DMS153 treated with DMSO at 0.1 percent for 48 hours (cell line): ENCODE data around the gene GATAD2A.

Experiments used
- DNase-seq: peaks from one replicate; lab custom pipeline; 2025; ENCODE audit not compliant: unreplicated experiment; lab: John Stamatoyannopoulos, UW

Gene GATAD2A

DNA sequence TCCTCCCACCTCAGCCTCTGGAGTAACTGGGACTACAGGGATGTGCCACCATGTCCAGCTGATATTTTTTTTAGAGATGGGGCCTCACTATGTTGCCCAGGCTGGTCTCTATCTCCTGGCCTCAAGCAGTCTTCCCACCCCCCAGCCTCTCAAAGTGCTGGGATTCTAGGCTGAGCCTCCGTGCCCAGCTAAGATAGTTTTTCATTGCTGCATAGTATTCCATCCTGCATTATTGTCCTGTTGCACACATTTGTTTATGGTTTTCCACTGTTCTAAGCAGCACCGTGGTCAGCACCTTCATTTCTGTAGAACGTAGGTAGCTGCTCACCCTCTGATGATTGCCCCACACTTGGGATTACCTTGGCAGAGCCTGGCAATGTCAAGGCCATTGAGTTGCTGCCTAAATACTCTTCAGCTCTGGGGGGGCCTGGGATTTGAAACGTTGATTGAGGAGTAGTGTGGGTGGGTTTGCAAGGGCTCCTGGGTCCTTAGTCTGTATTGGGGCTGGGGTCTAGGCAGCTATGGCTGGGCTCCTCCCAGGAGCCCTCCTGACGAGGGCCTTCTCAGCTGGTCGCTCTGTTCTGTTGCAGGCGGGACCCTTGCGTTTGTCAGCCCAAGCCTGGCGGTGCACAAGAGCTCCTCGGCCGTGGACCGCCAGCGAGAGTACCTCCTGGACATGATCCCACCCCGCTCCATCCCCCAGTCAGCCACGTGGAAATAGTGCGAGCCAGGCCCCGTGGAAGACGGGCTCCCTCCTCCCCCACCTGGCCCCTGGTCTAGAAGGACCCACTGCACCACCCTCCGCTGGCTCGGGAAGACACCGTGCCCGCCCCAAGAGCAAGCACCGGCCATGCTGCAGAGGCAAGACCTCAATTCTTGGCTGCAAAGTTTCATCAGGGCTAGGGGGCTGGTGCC, 99.5 kb downstream of the GATAD2A start:
- no peak for DNase-seq

- no peak for DNase-seq
Measured at GRCh38 chr19:19505669-19506326, 100.3 kb downstream of the GATAD2A start.

- DNase-seq = no peak
Measured at GRCh38 chr19:19506592-19506991, 101.1 kb downstream of the GATAD2A start.

DNA sequence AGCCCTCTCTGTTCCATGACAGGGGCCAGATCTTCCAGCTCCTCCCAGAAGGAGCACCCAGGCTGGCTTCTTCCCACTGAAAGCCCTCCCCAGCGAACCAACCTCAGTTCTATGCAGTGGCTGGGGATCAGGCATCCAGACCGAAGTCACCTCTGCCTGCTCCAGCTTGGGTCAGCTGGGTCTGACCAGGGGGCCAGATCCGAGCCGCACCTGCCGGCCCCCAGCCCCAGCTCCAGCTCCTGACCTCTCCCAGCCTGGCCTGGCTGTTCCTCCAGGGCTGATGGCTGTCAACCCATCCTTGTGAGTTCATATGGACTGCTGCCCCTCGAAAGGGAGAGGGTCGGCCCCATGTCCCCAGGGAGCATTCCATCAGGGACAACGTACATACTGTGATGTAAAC, 101.9 kb downstream of the GATAD2A start:
- DNase-seq = no peak

- no peak for DNase-seq
Measured at GRCh38 chr19:19508217-19508616, 102.7 kb downstream of the GATAD2A start.

DNA sequence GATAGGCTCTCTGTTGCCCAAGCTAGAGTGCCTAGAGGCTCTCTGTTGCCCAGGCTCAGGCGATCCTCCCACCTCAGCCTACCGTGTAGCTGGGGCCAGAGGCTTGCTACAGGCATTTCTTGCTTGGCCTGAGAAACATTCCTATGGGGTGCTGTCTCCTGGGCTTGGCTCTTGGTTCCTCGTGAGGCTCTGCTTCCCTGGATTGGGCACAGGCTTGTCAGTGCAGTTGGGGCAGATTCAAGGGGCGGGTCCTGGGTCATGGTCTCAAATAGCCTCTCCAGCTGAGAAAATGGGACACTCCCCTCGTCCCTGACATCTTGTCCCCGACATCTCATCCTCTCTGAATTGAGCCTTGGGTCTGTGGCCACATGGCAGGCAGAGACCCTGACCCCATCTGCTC, 105.0 kb downstream of the GATAD2A start:
- DNase-seq = no peak

DNA sequence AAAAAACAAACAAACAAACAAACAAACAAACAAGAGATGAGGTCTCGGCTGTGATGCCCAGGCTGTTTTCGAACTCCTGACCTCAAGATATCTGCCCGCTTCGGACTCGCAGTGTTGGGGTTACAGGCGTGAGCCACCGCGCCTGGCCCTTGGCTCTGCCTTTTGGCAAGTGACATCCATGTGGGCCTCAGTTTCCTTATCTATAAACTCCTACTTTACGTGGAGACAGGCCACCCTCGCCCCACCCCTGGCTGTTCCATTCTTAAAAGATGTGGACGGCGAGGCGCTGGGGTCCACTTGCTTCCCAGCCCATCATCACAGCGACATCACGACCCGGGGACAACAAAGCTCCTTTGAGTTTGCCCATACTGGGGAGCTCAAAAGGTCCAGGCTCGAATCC, 108.2 kb downstream of the GATAD2A start:
- DNase-seq = no peak

DNA sequence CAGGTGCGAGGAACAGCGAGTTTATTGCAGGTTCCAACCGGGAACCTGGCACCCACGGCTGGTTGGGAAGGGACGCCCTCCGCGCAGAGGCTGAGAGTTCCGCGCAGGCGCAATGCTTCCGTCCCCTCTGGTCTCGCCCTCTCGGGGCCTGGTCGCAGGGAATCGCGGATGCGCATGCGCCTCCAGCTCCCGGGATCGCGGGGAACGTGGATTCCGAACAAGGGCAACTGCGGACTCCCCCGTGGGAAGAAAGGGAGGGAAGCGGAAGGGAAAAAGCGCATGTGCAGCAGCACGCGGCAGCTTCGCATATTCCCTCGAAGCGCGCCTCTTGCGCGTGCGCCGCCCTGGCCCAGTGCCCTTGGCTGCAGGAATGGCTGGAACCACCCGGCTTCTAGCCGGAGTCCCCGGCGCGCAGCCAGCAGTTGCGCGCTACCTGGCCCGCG, 108.8 kb downstream of the GATAD2A start:
- no peak for DNase-seq

DNA sequence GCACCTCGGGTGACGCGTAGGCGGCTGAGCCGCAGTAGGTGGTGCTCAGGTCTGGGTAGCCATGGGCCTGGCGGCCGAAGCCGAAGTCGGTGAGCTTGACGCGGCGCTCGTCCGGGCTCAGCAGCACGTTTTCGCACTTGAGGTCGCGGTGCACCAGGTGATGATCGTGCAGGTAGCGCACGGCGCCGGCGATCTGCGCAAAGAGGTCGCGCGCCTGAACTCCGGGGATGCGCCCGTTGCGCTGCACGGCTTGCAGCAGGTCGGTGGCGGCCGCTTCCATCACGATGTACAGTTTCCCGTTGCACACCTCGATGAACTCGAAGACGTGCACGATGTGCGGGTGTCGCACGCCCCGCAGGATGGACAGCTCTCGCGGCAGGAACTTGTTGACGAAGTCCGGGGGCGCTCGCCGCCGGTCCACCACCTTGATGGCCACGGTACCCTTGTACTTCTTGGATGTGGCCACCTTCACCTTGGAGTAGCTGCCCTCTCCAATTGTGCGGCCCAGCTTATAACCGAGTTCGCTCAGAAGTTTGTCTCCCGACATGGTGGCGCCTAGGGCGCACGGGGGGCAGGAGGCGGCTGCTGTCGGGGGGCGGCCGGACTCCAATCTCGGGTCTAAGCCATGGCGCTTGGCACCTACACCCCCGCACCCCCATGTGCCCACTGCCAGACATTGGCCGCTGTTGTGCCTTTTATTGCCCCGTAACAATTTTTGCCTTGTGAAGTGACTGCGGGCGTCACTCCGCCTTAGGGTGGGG, 109.6 kb downstream of the GATAD2A start, which contains the start of gene TSSK6:
TSS of gene TSSK6 (minus strand) at position 668 of the 761 bp plus-strand sequence. CDS start at position 547, 121 bp downstream.
- no peak for DNase-seq

DNA sequence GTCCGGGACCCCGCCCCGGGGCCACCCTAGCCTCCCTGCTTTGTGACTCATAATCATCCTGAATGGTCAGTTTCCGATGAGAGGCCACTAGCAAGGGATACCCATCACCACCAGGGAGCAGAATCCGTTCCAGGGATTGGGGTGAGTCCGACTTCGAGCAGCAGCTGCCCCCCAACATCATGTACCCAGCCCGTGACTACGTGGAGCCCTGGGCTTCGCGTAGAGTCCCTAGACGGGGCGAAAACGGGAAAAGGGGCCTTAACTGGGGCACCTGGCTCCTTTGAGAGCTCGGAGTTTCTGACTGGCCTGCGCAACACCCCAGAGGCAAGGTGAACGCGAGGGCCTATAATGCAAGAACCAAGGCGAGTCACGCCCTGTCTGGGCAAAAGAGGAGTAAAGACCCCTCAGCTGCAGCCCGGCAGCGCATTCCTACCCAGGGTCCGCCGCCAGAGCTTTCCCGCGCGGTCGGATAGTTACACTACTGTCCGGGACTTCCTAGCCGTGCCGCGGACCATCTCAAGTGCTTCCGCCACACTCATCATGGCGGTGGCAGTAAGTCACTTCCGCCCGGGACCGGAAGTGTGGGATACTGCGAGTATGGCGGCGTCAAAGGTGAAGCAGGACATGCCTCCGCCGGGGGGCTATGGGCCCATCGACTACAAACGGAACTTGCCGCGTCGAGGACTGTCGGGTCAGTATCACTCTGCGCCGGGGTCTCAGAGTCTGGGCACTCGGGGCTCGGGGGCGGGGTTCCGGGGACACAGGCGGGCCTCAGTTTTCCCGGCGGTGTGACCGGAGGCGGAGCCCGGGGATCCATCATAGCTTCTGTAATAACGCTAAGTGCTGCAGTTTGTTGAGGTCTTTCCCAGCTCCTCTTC, 110.4 kb downstream of the GATAD2A start, which contains the start of gene NDUFA13:
TSS of gene NDUFA13 (plus strand) at position 584 of the 878 bp plus-strand sequence. CDS start at position 598, 14 bp downstream.
- peak; percentile 76 for DNase-seq

DNA sequence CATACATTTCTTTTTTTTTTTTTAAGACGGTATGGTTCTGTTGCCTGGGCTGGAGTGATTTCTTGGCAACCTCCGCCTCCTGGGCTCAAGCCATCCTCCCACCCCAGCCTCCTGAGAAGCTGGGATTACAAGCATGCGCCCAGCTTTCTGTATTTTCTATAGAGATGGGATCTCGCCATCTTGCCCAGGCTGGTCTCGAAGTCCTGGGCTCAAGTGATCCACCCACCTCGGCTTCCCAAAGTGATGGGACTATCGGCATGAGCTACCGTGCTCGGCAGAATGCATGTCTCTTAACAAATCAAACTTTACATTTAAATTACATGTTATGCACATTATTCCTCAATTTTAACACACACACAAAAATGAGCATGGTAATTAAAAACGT, 111.8 kb downstream of the GATAD2A start:
- no peak for DNase-seq

GRCh38 chr19:19520989-19521388, 115.5 kb downstream of the GATAD2A start:
- DNase-seq = no peak

DNA sequence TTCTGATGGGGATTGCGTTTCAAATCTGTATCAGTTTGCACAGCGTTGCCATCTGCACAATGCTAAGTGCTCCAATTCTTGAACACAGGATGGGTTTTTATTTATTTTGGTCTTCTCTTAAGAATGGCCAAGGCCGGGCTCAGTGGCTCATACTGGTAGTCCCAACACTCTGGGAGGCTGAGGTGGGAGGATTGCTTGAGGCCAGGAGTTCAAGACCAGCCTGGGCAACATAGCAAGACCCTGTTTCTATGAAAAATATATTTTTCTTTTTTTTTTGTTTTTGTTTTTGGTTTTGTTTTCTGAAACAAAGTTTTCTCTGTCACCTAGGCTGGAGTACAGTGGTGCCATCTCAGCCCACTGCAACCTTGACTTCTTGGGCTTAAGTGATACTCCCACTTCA, 117.7 kb downstream of the GATAD2A start:
- no peak for DNase-seq

- no peak for DNase-seq
Measured at GRCh38 chr19:19524053-19524452, 118.6 kb downstream of the GATAD2A start.

DNA sequence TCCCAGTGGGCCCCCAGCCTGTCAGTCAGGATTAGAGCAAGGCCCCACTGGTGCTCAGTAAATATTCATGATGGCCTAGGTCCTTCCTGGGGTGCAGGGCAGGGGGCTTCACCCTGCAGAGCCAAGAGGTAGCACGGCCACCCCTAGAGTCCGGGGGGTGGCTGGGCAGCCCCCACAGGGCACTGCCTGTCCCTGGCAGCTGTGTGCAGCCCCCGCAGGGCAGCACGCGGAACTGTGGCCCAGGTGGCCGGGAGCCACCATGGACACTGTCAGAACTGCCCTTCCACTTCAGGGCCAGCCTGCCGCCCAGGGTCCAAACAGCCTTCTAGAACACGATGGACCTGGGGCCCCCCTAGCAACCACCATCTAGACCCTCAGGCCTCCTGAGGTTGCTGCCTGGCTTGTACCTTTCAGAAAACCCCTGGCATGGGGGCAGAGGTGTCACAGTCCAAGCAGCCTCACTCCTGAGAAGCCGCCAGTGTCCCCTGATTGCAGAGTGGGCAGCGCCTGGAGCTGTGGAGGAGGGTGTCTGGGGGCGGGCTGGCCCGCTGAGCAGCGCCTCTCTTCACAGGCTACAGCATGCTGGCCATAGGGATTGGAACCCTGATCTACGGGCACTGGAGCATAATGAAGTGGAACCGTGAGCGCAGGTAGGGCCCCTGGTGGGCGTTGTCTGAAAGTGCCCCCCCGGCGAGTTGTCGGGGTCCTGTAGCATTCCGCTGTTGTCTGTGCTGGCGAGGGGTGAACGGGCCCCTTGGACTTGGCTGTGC, 120.3 kb downstream of the GATAD2A start:
- DNase-seq = no peak

DNA sequence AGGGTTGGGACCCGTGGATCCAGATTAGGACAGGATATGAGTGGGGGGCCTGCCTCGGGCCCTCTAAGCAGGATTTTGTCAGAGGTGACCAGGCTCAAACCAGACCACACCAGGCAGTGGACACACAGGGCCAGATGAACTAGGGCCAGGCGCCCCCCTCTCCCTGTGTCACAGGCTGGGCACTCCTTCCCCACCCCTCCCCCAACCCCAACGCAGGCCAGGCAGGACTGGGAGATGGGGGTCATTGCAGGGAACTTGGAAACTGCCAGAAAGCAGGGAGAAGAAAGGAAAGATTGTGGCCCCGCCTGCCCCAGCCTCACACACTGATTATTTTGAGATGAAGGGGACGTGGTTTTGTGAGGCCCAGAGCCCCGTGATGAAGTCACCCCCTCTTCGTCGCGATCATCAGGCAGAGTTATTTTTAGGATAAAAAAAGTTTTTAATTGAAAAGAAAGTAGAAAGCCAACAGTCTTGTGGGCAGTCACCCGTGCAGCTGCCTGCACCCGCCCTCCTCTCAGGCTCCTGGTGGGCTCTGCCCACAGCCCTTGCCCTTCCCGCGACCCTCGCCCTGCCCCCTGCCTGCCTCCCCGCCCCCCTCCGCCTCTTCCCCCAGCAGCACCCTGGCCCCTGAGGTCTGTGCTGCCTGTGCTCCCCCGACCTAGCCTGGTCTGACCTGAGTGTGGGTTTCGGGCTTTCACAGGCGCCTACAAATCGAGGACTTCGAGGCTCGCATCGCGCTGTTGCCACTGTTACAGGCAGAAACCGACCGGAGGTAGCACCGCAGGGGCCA, 121.3 kb downstream of the GATAD2A start:
- DNase-seq = no peak

- no peak for DNase-seq
Measured at GRCh38 chr19:19527371-19527656, 121.8 kb downstream of the GATAD2A start.

DNA sequence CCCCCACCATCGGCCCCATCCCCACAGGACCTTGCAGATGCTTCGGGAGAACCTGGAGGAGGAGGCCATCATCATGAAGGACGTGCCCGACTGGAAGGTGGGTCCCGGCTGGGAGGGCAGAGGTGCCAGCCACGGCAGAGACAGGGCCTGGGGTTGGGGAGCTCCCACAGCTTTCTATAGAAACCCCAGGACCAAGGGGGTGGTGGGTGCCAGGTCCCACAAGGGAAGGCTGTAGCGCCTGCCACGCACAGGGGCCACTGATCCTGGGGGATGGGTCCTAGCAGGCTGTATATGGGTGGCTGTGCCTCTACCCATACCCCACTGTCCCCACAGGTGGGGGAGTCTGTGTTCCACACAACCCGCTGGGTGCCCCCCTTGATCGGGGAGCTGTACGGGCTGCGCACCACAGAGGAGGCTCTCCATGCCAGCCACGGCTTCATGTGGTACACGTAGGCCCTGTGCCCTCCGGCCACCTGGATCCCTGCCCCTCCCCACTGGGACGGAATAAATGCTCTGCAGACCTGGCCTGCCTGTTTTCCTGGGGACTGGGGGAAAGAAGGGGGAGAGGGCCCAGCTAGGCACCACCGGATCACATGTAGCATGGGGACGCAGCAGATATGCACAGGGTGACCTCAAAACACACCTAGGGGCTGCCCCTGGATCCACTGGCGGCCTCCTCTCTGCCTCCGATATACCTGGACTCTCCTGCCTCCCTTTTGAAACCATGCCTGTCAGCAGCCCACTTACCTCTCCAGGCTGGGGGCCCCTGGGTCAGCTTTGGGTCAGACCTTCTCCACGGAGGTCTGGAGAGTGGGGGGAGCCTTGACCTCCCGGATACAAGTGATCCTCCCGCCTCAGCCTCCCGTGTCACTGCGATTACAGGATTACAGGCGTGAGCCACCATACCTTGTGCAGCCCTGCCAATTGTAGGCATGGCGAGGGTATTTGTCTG, 122.5 kb downstream of the GATAD2A start:
- no peak for DNase-seq
